ENCODE results near the gene JRKL. TPM values are rescaled to one million over a fixed set of nuclear protein-coding genes. Genes with fewer than 3 reads are reported as not detected.

Gene JRKL
- total and polyA plus RNA-seq, 2 of the 8 experiments (the other 6 are each of a cell fraction or from before 2014, with no cell fraction given), result 1.4 to 4.9 TPM

GRCh38 chr11:96396637-96397036 is 6.8 kb downstream of the JRKL start:
- WGBS, 2 experiments (ENCODE audit: extremely low coverage in 1 of 2, insufficient coverage in 1 of 2, insufficient read length in 1 of 2, insufficient replicate concordance in 2 of 2, low coverage in 1 of 2, low lambda C conversion rate in 2 of 2, missing lambda C conversion rate in 1 of 2), result 82% methylated on average over 4 of the region's 4 CpGs; no CpG with 5 or more reads in 1 of the 2 experiments
- H2AK5ac ChIP-seq (ENCODE audit: low read depth, low read length), result no peak overlapping the region
- no peak overlapping the region for H3K18ac ChIP-seq (ENCODE audit: extremely low read depth, low read length)
- no peaks in the 10 kb centered on the region for H3K79me2 ChIP-seq (ENCODE audit: control insufficient read depth in 1 of 2, insufficient read depth in 2 of 2, low read length in 2 of 2)
- no peak overlapping the region for H3K14ac ChIP-seq (ENCODE audit: insufficient read length)
- H4K5ac ChIP-seq (ENCODE audit: insufficient read length, low read depth, low read length), result no peak overlapping the region
- no peak overlapping the region for H3K4me3 ChIP-seq (ENCODE audit: extremely low read depth in 1 of 4, insufficient read depth in 2 of 4, low read depth in 3 of 4, low read length in 4 of 4)
- H2BK12ac ChIP-seq (ENCODE audit: low read depth, low read length), result no peak overlapping the region
- ChIA-PET POLR2A (ENCODE audit: partially characterized antibody) (no interaction called here), CTCF (ENCODE audit: partially characterized antibody) (interaction anchor here (0.7 to 3.8 kb wide), 7 partner anchors 8 to 561 kb away, joined by 3 to 10 read pairs (median 3); no protein-coding TSS in a partner anchor)
- H2AFZ ChIP-seq (ENCODE audit: low read length), result no peak overlapping the region
- H3K36me3 ChIP-seq (ENCODE audit: control insufficient read depth in 2 of 4, insufficient read depth in 4 of 4, low read length in 3 of 4), result no peaks in the 10 kb centered on the region; a peak in 1 of 8 replicates
- H3K4me1 ChIP-seq (replicated peaks in 1 of 4; ENCODE audit: control insufficient read depth in 3 of 4, insufficient read depth in 4 of 4, low read length in 3 of 4), result no peaks in the 10 kb centered on the region
- no peaks in the 10 kb centered on the region for H4K20me1 ChIP-seq (replicated peaks in 1 of 2; ENCODE audit: control insufficient read depth in 1 of 2, insufficient read depth in 2 of 2, low read length in 2 of 2)
- H3K4me2 ChIP-seq (ENCODE audit: insufficient read depth in 1 of 2, low read depth in 2 of 2, low read length in 2 of 2), result no peak overlapping the region
- H2BK5ac ChIP-seq (ENCODE audit: low read depth, low read length), result no peak overlapping the region
- H4K8ac ChIP-seq (ENCODE audit: extremely low read depth, insufficient read depth, low read length), result no peak overlapping the region
- H2BK20ac ChIP-seq (ENCODE audit: low read length), result no peak overlapping the region
- DNase-seq (ENCODE audit: low read depth in 1 of 2, low spot score in 2 of 2) (no peak), FAIRE-seq (no peak)
- H3K23ac ChIP-seq (ENCODE audit: insufficient read length), result no peak overlapping the region
- no peak overlapping the region for H4K91ac ChIP-seq (replicated peaks; ENCODE audit: insufficient read length, low read length)
- H3K27me3 ChIP-seq (replicated peaks in 1 of 4; ENCODE audit: control insufficient read depth in 3 of 4, extremely low read depth in 1 of 4, insufficient read depth in 3 of 4, low read length in 3 of 4), result no peaks in the 10 kb centered on the region
- no peak overlapping the region for H3K27ac ChIP-seq (ENCODE audit: low read depth, low read length)
- H3K23me2 ChIP-seq (ENCODE audit: low read depth, low read length), result no peaks in the 10 kb centered on the region
- H3K9ac ChIP-seq (replicated peaks in 1 of 4; ENCODE audit: extremely low read depth in 1 of 4, low read depth in 3 of 4, low read length in 3 of 4), result no peak overlapping the region
- H3K4ac ChIP-seq (replicated peaks; ENCODE audit: insufficient read length, low read depth, low read length), result no peak overlapping the region
- no peak overlapping the region for H3K56ac ChIP-seq (replicated peaks; ENCODE audit: insufficient read length, low read depth, low read length)
- no peaks in the 10 kb centered on the region; a peak in 1 of 4 replicates for H3K9me3 ChIP-seq (ENCODE audit: insufficient read depth in 2 of 2, low read depth in 1 of 2, low read length in 1 of 2)
- no peak overlapping the region for H2BK15ac ChIP-seq (ENCODE audit: low read length)
- H3K79me1 ChIP-seq (ENCODE audit: low read depth, low read length), result no peaks in the 10 kb centered on the region
- no peak for TF ChIP-seq TAF7 (optimal IDR thresholded peaks at IDR 0.05; ENCODE audit: borderline replicate concordance, low read depth, low read length)
- TF ChIP-seq MAFK (IDR thresholded peaks at IDR 0.05; ENCODE audit: low read depth, low read length), result no peak
- TF ChIP-seq CEBPB (IDR thresholded peaks at IDR 0.05; ENCODE audit: low read depth, low read length), result no peak
- H2BK120ac ChIP-seq (replicated peaks; ENCODE audit: low read depth, low read length), result no peak overlapping the region
